ENCODE results near the gene PCED1A. TPM values are rescaled to one million over a fixed set of nuclear protein-coding genes. Genes with fewer than 3 reads are reported as not detected.

PCED1A gene
- total and polyA plus RNA-seq, 2 of the 13 experiments (the other 11 are each of a cell fraction or from before 2014, with no cell fraction given), result 40.1 to 84.2 TPM

DNA sequence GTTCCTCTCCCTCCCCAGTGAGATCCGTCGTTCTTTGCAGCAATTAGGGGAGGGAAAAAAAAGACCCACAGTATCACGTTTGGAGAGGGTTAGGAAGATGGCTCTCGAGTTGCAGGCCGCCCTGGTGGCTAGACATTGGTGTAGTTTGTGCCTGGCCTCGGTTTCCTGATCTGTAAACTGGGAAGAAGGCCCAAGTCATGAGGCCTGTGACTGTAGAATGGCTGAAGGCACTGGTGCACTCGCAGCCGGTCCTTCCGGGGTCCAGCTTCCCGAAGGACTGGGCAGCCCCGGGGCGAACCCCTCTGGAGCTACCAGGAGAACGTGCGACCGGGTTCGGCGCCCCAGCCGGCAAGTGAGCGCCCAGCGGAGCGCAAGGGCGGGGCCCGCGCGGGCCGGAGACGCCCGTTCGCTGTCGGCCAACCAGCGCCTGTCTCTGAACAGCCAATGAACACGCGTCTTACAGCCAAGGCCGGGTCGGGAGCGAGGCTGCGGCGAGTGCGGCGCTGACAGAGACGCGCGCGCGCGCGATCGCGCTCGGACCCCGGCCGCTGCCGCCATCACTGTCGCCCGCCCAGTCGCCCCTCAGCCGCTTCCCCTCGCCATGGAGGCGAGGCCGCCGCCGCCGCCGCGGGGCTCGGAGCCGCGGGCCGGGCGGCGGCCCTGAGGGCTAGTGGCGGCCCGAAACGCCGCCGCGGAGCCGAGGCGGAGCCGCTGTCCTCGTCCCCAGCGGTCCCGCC lies 32.7 kb upstream of the PCED1A start, which contains the start of gene PTPRA (continued):
- peak; percentile 72; the same call in 1 of the 2 replicates for TF ChIP-seq TFDP1 (CRISPR knock-in tag; IDR thresholded peaks at IDR 0.05; ENCODE audit: borderline replicate concordance)
- 0 out of 2 replicates have a peak, but pooled peaks have one; percentile 92 for TF ChIP-seq NFE2L1 (CRISPR knock-in tag; IDR thresholded peaks at IDR 0.05; ENCODE audit: borderline replicate concordance)
- 0 out of 2 replicates have a peak, but pooled peaks have one; percentile 88 for TF ChIP-seq ZNF577 (CRISPR knock-in tag; IDR thresholded peaks at IDR 0.05; ENCODE audit: borderline replicate concordance, low read depth)
- TF ChIP-seq, protein P1, sequence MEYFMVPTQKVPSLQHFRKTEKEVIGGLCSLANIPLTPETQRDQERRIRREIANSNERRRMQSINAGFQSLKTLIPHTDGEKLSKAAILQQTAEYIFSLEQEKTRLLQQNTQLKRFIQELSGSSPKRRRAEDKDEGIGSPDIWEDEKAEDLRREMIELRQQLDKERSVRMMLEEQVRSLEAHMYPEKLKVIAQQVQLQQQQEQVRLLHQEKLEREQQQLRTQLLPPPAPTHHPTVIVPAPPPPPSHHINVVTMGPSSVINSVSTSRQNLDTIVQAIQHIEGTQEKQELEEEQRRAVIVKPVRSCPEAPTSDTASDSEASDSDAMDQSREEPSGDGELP (IDR thresholded peaks at IDR 0.05; ENCODE audit: borderline replicate concordance, low read depth), result peak; percentile 80; the same call in 1 of the 2 replicates
- TF ChIP-seq ZNF431 (CRISPR knock-in tag; IDR thresholded peaks at IDR 0.05; ENCODE audit: borderline replicate concordance, low read depth), result peak; percentile 82; the same call in 1 of the 2 replicates
- TF ChIP-seq HCFC1 (IDR thresholded peaks at IDR 0.05; ENCODE audit: low read depth, low read length), result peak; percentile 28; the same call in 1 of the 2 replicates
- TF ChIP-seq ZBTB8A (CRISPR knock-in tag; IDR thresholded peaks at IDR 0.05; ENCODE audit: borderline replicate concordance, low read depth), result peak; percentile 53; the same call in 1 of the 2 replicates
- no peak for TF ChIP-seq JARID2 (CRISPR knock-in tag; IDR thresholded peaks at IDR 0.05; ENCODE audit: insufficient replicate concordance)
- peak; percentile 82; the same call in 1 of the 2 replicates for TF ChIP-seq KDM4B (CRISPR knock-in tag; IDR thresholded peaks at IDR 0.05)
- peak; percentile 87 for TF ChIP-seq ZFX (CRISPR knock-in tag; IDR thresholded peaks at IDR 0.05; ENCODE audit: low read depth)
- TF ChIP-seq, protein P2, sequence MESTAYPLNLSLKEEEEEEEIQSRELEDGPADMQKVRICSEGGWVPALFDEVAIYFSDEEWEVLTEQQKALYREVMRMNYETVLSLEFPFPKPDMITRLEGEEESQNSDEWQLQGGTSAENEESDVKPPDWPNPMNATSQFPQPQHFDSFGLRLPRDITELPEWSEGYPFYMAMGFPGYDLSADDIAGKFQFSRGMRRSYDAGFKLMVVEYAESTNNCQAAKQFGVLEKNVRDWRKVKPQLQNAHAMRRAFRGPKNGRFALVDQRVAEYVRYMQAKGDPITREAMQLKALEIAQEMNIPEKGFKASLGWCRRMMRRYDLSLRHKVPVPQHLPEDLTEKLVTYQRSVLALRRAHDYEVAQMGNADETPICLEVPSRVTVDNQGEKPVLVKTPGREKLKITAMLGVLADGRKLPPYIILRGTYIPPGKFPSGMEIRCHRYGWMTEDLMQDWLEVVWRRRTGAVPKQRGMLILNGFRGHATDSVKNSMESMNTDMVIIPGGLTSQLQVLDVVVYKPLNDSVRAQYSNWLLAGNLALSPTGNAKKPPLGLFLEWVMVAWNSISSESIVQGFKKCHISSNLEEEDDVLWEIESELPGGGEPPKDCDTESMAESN (CRISPR knock-in tag; conservative IDR thresholded peaks at IDR 0.05), result peak; percentile 75; the same call in 1 of the 2 replicates
- TF ChIP-seq ZNF367 (CRISPR knock-in tag; IDR thresholded peaks at IDR 0.05; ENCODE audit: borderline replicate concordance), result no peak; the same call in 1 of the 2 replicates
- peak; percentile 82; the same call in 1 of the 2 replicates for TF ChIP-seq GTF3A (CRISPR knock-in tag; conservative IDR thresholded peaks at IDR 0.05)
- TF ChIP-seq MAZ (IDR thresholded peaks at IDR 0.05; ENCODE audit: borderline replicate concordance, low read depth, low read length), result peak; percentile 90
- peak; percentile 73 for TF ChIP-seq MAZ (CRISPR knock-in tag; IDR thresholded peaks at IDR 0.05; ENCODE audit: low read depth)
- TF ChIP-seq, protein P3, sequence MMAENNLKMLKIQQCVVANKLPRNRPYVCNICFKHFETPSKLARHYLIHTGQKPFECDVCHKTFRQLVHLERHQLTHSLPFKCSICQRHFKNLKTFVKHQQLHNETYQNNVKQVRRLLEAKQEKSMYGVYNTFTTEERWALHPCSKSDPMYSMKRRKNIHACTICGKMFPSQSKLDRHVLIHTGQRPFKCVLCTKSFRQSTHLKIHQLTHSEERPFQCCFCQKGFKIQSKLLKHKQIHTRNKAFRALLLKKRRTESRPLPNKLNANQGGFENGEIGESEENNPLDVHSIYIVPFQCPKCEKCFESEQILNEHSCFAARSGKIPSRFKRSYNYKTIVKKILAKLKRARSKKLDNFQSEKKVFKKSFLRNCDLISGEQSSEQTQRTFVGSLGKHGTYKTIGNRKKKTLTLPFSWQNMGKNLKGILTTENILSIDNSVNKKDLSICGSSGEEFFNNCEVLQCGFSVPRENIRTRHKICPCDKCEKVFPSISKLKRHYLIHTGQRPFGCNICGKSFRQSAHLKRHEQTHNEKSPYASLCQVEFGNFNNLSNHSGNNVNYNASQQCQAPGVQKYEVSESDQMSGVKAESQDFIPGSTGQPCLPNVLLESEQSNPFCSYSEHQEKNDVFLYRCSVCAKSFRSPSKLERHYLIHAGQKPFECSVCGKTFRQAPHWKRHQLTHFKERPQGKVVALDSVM (CRISPR knock-in tag; IDR thresholded peaks at IDR 0.05), result no peak
- peak; percentile 66; the same call in 1 of the 2 replicates for TF ChIP-seq ATF7-NPFF (CRISPR knock-in tag; IDR thresholded peaks at IDR 0.05; ENCODE audit: low read depth)
- 0 out of 2 replicates have a peak, but pooled peaks have one; percentile 48 for TF ChIP-seq ZBTB1 (CRISPR knock-in tag; IDR thresholded peaks at IDR 0.05; ENCODE audit: borderline replicate concordance)
- peak; percentile 88 for TF ChIP-seq E2F1 (CRISPR knock-in tag; IDR thresholded peaks at IDR 0.05)
- TF ChIP-seq DNMT3B (CRISPR knock-in tag; conservative IDR thresholded peaks at IDR 0.05), result peak; percentile 99
- TF ChIP-seq ZNF570 (CRISPR knock-in tag; IDR thresholded peaks at IDR 0.05; ENCODE audit: borderline replicate concordance), result no peak

Measured in HepG2 (cell line).